H1 (cell line): Measurements from ENCODE around the gene SMTNL2. TPM values are rescaled to one million over a fixed set of nuclear protein-coding genes. Genes with fewer than 3 reads are reported as not detected.

Experiments
- CTCF ChIP-seq, 3 experiments: IDR thresholded peaks; 1 replicate in 2 of 3; 2 replicates in 1 of 3; pipeline versions ENCODE4 v1.5.1 to v1.6.1; 2011; ENCODE audit warnings: low read length in 3 of 3, mild to moderate bottlenecking in 3 of 3, inconsistent platforms in 2 of 3, low read depth in 1 of 3, moderate library complexity in 1 of 3; ENCODE audit not compliant: insufficient read depth in 1 of 3; ENCODE audit errors: control extremely low read depth in 1 of 3
- HDAC2 ChIP-seq, 2 experiments: fragments of 300-600 bp in 1 of 2; sonication (generic) in 1 of 2; IDR thresholded peaks; 2 replicates each; pipeline ENCODE4 v1.6.1; 2011 to 2012; ENCODE audit warnings: low read depth in 2 of 2, low read length in 2 of 2, mild to moderate bottlenecking in 2 of 2, moderate library complexity in 2 of 2, borderline replicate concordance in 1 of 2, inconsistent platforms in 1 of 2
- KDM4A ChIP-seq: IDR thresholded peaks from one replicate; pipeline ENCODE4 v1.7.1; 2012; ENCODE audit warnings: low read depth, mild to moderate bottlenecking, moderate library complexity, low read length, inconsistent platforms; ENCODE audit not compliant: severe bottlenecking
- MAFK ChIP-seq: IDR thresholded peaks from 2 replicates; pipeline ENCODE4 v1.6.1; 2012; ENCODE audit warnings: low read depth, mild to moderate bottlenecking, improper control_type of control experiment, low read length
- SAP30 ChIP-seq: fragments of 300-600 bp; sonication (generic); IDR thresholded peaks from 2 replicates; pipeline ENCODE4 v1.7.1; 2012; ENCODE audit warnings: low read length, moderate library complexity, mild to moderate bottlenecking, inconsistent platforms; ENCODE audit not compliant: insufficient read depth, insufficient replicate concordance
- SIN3A ChIP-seq, 2 experiments: IDR thresholded peaks in 1 of 2; conservative IDR thresholded peaks in 1 of 2; 2 replicates each; pipeline ENCODE4 v1.6.1; 2011 to 2012; ENCODE audit warnings: low read length in 2 of 2, improper control_type of control experiment in 1 of 2, low read depth in 1 of 2, mild to moderate bottlenecking in 1 of 2
- YY1 ChIP-seq: IDR thresholded peaks from 2 replicates; pipeline ENCODE4 v1.6.1; 2011; ENCODE audit warnings: low read depth, mild to moderate bottlenecking, low read length
- polyA plus RNA-seq, 7 experiments: library from polyadenylated mRNA; depleted of rRNA in 3 of 7; stranded (reverse) in 5 of 7; unstranded in 2 of 7; fragments of >200 nt in 5 of 7; fragments of 200-250 nt in 2 of 7; gene quantifications; 1 replicate in 5 of 7; 2 replicates in 1 of 7; 4 replicates in 1 of 7; pipeline versions ENCODE4 v1.2.1 to v1.2.3, GENCODE V29; 2011 to 2013; ENCODE audit warnings: missing spikeins in 2 of 7, mixed read lengths in 2 of 7
- total RNA-seq: library from RNA; stranded (reverse); fragmentation: NEBNext Ultra II Directional; extraction: Animal tissue kit (Norgen Biotek cat#: 25700); gene quantifications from 2 replicates; pipeline ENCODE4 v1.2.1, GENCODE V29; 2021

Gene SMTNL2
- total and polyA plus RNA-seq, 2 of the 8 experiments (the other 6 are each of a cell fraction or from before 2014, with no cell fraction given): 3.6 to 4.5 TPM

GRCh38 chr17:4554997-4555799 lies 29.1 kb upstream of the SMTNL2 start, which contains the start of gene MYBBP1A (continued):
- TF ChIP-seq SIN3A (conservative IDR thresholded peaks at IDR 0.05 in 1 of 2, IDR thresholded peaks at IDR 0.05 in 1 of 2; ENCODE audit: low read depth in 1 of 2, low read length in 2 of 2): peak in 1 of 2 experiments; percentile 78; a peak in 1 of 4 replicates
- no peak for TF ChIP-seq MAFK
- TF ChIP-seq SAP30: peak; percentile 11
- TF ChIP-seq HDAC2 (IDR thresholded peaks at IDR 0.05; ENCODE audit: borderline replicate concordance in 1 of 2, low read depth in 2 of 2, low read length in 2 of 2): peak in 1 of 2 experiments; percentile 57; a peak in 1 of 4 replicates
- peak; percentile 48; the same call in 1 of the 2 replicates for TF ChIP-seq YY1
- TF ChIP-seq CTCF (IDR thresholded peaks at IDR 0.05; ENCODE audit: control extremely low read depth in 1 of 3, insufficient read depth in 1 of 3, low read depth in 1 of 3, low read length in 3 of 3): peak in 2 of 3 experiments; percentile 15 to 44; a peak in 3 of 4 replicates
- peak; percentile 67 for TF ChIP-seq KDM4A
